HTERT RPE-1 (cell line): ENCODE measurements around the gene RPL10.

Experiments
- in situ Hi-C: fragments of 300-500 bp; cut with MboI; formaldehyde crosslinking; loops from 4 replicates; pipeline ENCODE4 v1.14.3; 2020; ENCODE audit warnings: low sequenced_read_pairs

Gene RPL10

DNA sequence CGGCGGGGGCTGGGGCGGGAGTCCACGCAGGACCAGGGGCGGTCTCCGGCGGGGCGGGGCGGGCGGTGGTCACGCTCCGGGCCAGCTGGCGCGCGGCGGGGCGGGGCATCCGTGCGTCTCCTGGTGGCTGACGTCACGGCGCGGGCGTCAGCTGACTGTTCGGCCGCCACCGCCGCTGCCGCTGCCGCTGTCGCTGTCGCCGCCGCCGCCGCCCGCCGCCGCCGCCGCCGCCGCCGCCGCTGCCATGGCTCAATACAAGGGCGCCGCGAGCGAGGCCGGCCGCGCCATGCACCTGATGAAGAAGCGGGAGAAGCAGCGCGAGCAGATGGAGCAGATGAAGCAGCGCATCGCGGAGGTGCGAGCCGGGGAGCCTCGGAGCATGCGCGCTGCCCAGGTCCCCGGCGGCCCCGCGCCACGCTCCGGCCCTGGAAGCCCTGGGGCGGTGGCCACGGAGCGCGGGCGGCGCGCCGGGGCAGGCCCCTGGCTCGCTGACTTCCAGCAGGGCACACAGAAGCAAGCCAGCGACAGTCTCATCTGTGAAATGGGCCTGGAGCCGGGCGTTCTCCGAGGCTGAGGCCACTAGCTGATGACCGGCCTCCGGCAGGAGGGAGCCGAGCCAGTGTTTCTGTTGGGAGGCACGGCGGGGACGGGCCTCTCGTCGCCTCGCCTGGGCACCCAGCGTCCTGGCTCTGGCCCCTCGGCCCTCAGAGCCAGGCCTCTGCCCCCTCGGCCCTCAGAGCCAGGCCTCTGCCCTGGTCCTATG is 46.0 kb downstream of the RPL10 start, which contains the start of gene FAM50A:
TSS of gene FAM50A (plus strand) at position 150 of the 763 bp plus-strand sequence. CDS start at position 245, 95 bp downstream.
- in situ Hi-C loops, result no loop called here

- in situ Hi-C loops, result no loop called here
These were observed 46.6 kb downstream of the RPL10 start for GRCh38 chrX:154444755-154445246.

DNA sequence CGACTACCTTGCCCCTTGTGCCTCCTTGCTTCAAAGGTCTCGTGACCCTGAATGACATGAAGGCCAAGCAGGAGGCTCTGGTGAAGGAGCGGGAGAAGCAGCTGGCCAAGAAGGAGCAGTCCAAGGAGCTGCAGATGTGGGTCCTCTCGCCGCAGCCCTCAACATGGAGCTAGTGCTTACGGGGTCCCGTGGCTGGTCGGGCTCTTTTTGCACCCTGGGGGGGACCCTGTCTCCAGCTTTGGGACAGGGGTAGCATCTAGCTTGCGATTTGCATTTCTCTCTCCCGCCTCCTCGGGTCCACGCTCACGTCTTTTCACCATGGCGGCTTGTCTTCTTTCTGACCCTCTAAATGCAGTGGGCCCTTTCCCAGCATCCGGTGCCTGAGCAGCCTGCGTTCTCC is 47.6 kb downstream of the RPL10 start:
- in situ Hi-C loops, result no loop called here

GRCh38 chrX:154446430-154446829 is 48.3 kb downstream of the RPL10 start:
- in situ Hi-C loops, result no loop called here

- in situ Hi-C loops, result no loop called here
These were observed 50.3 kb downstream of the RPL10 start for GRCh38 chrX:154448484-154448883.

DNA sequence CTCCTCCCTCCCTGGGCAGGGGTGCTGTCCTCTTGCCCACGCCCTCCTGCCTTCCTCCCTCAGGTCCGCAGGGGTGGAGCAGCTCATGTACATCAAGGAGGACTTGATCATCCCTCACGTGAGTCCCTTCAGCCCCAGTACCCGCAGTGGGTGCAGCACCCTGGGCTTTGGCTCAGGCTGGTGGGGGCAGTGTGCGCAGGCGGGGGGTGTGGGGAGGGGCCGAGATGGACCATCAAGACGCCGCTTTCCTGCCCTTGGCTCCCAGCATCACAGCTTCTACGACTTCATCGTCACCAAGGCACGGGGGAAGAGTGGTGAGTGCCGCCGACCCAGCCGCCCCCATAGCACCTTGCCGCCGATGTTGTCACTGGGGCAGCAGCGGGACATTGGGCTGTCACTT is 51.4 kb downstream of the RPL10 start:
- in situ Hi-C loops, result no loop called here

- in situ Hi-C loops, result no loop called here
These were observed 52.1 kb downstream of the RPL10 start for GRCh38 chrX:154450312-154450711.
